H9 (cell line): Measurements from ENCODE around the gene BCL11B. TPM values are rescaled to one million over a fixed set of nuclear protein-coding genes. Genes with fewer than 3 reads are reported as not detected.

Source experiments
- DNase-seq: peaks from one replicate; pipeline ENCODE4 v3.0.0-alpha.2; 2017
- H2AFZ ChIP-seq: one replicate; pipeline ENCODE4 v1.6.1; 2013; ENCODE audit warnings: mild to moderate bottlenecking, low read length, control low read depth, moderate library complexity
- H2AK5ac ChIP-seq: 2 replicates; pipeline ENCODE4 v1.6.1; 2013; ENCODE audit warnings: low read length, control low read depth, mixed read lengths; ENCODE audit not compliant: insufficient read length
- H2BK120ac ChIP-seq: one replicate; pipeline ENCODE4 v1.6.1; 2013; ENCODE audit warnings: low read depth, mild to moderate bottlenecking, low read length, control low read depth, inconsistent platforms; ENCODE audit not compliant: poor library complexity, severe bottlenecking
- H2BK12ac ChIP-seq: 2 replicates; pipeline ENCODE4 v1.6.1; 2013; ENCODE audit warnings: low read length, control low read depth, mixed read lengths, low read depth; ENCODE audit not compliant: insufficient read length
- H2BK15ac ChIP-seq: 2 replicates; pipeline ENCODE4 v1.6.1; 2013; ENCODE audit warnings: low read depth, low read length, control low read depth
- H2BK20ac ChIP-seq: one replicate; pipeline ENCODE4 v1.6.1; 2013; ENCODE audit warnings: low read depth, mild to moderate bottlenecking, low read length, control low read depth, inconsistent platforms; ENCODE audit not compliant: poor library complexity, severe bottlenecking
- H2BK5ac ChIP-seq: 2 replicates; pipeline ENCODE4 v1.6.1; 2013; ENCODE audit warnings: low read length, control low read depth, mixed read lengths; ENCODE audit not compliant: insufficient read length
- H3K14ac ChIP-seq: 2 replicates; pipeline ENCODE4 v1.6.1; 2013; ENCODE audit warnings: low read length, control low read depth; ENCODE audit not compliant: insufficient read depth
- H3K18ac ChIP-seq: 2 replicates; pipeline ENCODE4 v1.6.1; 2013; ENCODE audit warnings: low read depth, mild to moderate bottlenecking, mixed read lengths, low read length, control low read depth; ENCODE audit not compliant: insufficient read length
- H3K23ac ChIP-seq: 2 replicates; pipeline ENCODE4 v1.6.1; 2013; ENCODE audit warnings: low read length, control low read depth, mixed read lengths, low read depth; ENCODE audit not compliant: insufficient read length
- H3K23me2 ChIP-seq: 2 replicates; pipeline ENCODE4 v1.6.1; 2013; ENCODE audit warnings: low read depth, mild to moderate bottlenecking, mixed read lengths, low read length, control low read depth; ENCODE audit not compliant: insufficient read length, poor library complexity, severe bottlenecking
- H3K27ac ChIP-seq: 2 replicates; pipeline ENCODE4 v1.5.1; 2013; ENCODE audit warnings: low read length, control low read depth, mixed read lengths, low read depth; ENCODE audit not compliant: insufficient read length
- H3K27me3 ChIP-seq: 2 replicates; pipeline ENCODE4 v1.6.1; 2013; ENCODE audit warnings: low read length, control low read depth, inconsistent platforms; ENCODE audit not compliant: insufficient read depth
- H3K4ac ChIP-seq: 2 replicates; pipeline ENCODE4 v1.6.1; 2013; ENCODE audit warnings: low read depth, mild to moderate bottlenecking, control low read depth, inconsistent platforms, low read length, moderate library complexity
- H3K4me1 ChIP-seq: 2 replicates; pipeline ENCODE4 v1.6.1; 2013; ENCODE audit warnings: low read length, control low read depth, inconsistent platforms; ENCODE audit not compliant: insufficient read depth
- H3K4me2 ChIP-seq: 2 replicates; pipeline ENCODE4 v1.6.1; 2013; ENCODE audit warnings: low read length, control low read depth, mixed read lengths; ENCODE audit not compliant: insufficient read length, insufficient read depth
- H3K56ac ChIP-seq: 2 replicates; pipeline ENCODE4 v1.6.1; 2013; ENCODE audit warnings: low read depth, mild to moderate bottlenecking, mixed read lengths, low read length, control low read depth; ENCODE audit not compliant: insufficient read length
- H3K79me1 ChIP-seq: 2 replicates; pipeline ENCODE4 v1.6.1; 2013; ENCODE audit warnings: low read depth, mild to moderate bottlenecking, moderate library complexity, low read length, control low read depth, inconsistent platforms; ENCODE audit not compliant: insufficient read depth, poor library complexity, severe bottlenecking
- H3K79me2 ChIP-seq: 2 replicates; pipeline ENCODE4 v1.6.1; 2013; ENCODE audit warnings: low read length, control low read depth, inconsistent platforms; ENCODE audit not compliant: insufficient read depth
- H3K9ac ChIP-seq: 2 replicates; pipeline ENCODE4 v1.6.1; 2013; ENCODE audit warnings: low read length, control low read depth, mixed read lengths; ENCODE audit not compliant: insufficient read length; ENCODE audit errors: extremely low read depth
- H3K9me3 ChIP-seq: one replicate; pipeline ENCODE4 v1.6.1; 2013; ENCODE audit warnings: low read depth, low read length, inconsistent platforms; ENCODE audit not compliant: control insufficient read depth
- H3T11ph ChIP-seq: one replicate; pipeline ENCODE4 v1.6.1; 2013; ENCODE audit warnings: mild to moderate bottlenecking, low read length, control low read depth, inconsistent platforms
- H4K20me1 ChIP-seq: one replicate; pipeline ENCODE4 v1.6.1; 2013; ENCODE audit not compliant: control insufficient read depth, insufficient read length, insufficient read depth
- H4K5ac ChIP-seq: 2 replicates; pipeline ENCODE4 v1.6.1; 2013; ENCODE audit warnings: low read depth, mild to moderate bottlenecking, mixed read lengths, low read length, control low read depth; ENCODE audit not compliant: insufficient read length
- H4K8ac ChIP-seq: replicated peaks from 2 replicates; pipeline ENCODE4 v1.6.1; 2013; ENCODE audit warnings: low read length, control low read depth, mixed read lengths, low read depth; ENCODE audit not compliant: insufficient read length
- H4K91ac ChIP-seq: 2 replicates; pipeline ENCODE4 v1.6.1; 2013; ENCODE audit warnings: low read depth, mild to moderate bottlenecking, moderate library complexity, mixed read lengths, low read length, control low read depth; ENCODE audit not compliant: insufficient read length
- H3K27ac Mint-ChIP-seq, 3 experiments: 2 replicates in 2 of 3; 3 replicates in 1 of 3; pipeline ENCODE4 v1.8.0; 2020 to 2021; ENCODE audit warnings: mixed read lengths in 3 of 3, mild to moderate bottlenecking in 1 of 3, moderate library complexity in 1 of 3
- H3K27me3 Mint-ChIP-seq: 2 replicates; pipeline ENCODE4 v1.8.0; 2021; ENCODE audit warnings: low read depth, mild to moderate bottlenecking, moderate library complexity, mixed read lengths
- H3K36me3 Mint-ChIP-seq, 3 experiments: 2 replicates in 2 of 3; 3 replicates in 1 of 3; pipeline ENCODE4 v1.8.0; 2020 to 2021; ENCODE audit warnings: low read depth in 3 of 3, mixed read lengths in 3 of 3; ENCODE audit not compliant: insufficient read depth in 1 of 3
- H3K4me1 Mint-ChIP-seq, 2 experiments: 2 replicates each; pipeline ENCODE4 v1.8.0; 2020; ENCODE audit warnings: mixed read lengths in 2 of 2
- H3K4me3 Mint-ChIP-seq, 2 experiments: 2 replicates in 1 of 2; 3 replicates in 1 of 2; pipeline ENCODE4 v1.8.0; 2020 to 2021; ENCODE audit warnings: mild to moderate bottlenecking in 2 of 2, mixed read lengths in 2 of 2, moderate library complexity in 1 of 2
- H3K9me3 Mint-ChIP-seq, 2 experiments: 2 replicates in 1 of 2; 3 replicates in 1 of 2; pipeline ENCODE4 v1.8.0; 2020; ENCODE audit warnings: mild to moderate bottlenecking in 2 of 2, mixed read lengths in 2 of 2, moderate library complexity in 1 of 2
- CTCF ChIP-seq: fragments of 200-600 bp; sonication (generic); conservative IDR thresholded peaks from 3 replicates; pipeline ENCODE4 v1.8.0; 2021; ENCODE audit warnings: antibody characterized with exemption, mild to moderate bottlenecking
- WGBS: extraction: QIAGEN DNeasy Blood & Tissue Kit; methylation state at CpG from one replicate; pipeline ENCODE4 v1.1.7; 2013; ENCODE audit warnings: missing lambda C conversion rate, low lambda C conversion rate, mixed read lengths; ENCODE audit not compliant: insufficient read length; ENCODE audit errors: extremely low coverage; 5-methylcytosine and 5-hydroxymethylcytosine counted together
- total RNA-seq: library from RNA; stranded (reverse); gene quantifications from 2 replicates; pipeline ENCODE4 v1.2.1, GENCODE V29; 2021

The BCL11B gene
- total RNA-seq, 1 experiment from 2014 or later = 4.9 TPM

DNA sequence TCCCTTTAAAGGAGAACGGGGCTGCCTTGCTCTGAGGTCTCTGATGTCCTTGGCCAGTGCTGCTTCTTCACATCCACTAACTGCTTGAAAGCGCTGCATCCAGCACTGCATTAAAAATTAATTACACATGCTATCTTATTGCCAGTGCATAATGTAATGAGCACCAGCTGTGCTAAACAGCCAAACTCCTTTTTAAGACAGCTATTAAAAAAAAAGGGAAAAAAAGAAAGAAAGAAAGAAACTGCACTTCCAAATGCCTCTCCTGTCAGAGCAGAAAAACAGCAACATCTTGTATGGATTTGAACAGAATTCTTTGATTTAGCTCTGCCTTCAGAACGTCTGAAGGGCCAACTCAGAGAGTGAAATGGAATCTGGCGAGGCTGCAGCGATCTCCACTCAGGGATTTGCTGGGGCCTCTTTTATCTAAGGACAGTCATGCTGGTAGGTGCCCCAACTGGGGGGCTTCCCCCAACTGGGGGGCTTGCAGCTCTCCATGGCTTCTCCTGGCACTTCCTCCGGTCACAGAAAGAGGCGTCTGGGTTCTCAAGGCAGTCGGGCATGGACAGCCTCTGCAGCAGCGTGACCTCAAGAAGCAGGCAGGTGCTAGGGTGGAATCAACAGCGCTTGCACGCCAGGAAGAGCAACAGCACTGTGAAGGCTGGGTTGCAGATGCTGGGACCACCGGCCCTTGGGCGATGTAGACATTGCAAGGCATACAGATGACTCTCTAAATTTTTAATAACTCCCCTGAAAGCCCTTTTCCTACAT lies 46.4 kb downstream of the BCL11B start:
- no peak overlapping the region for H2BK20ac ChIP-seq
- no peaks in the 10 kb centered on the region for H3K27me3 ChIP-seq
- no peaks in the 10 kb centered on the region for H3K27me3 Mint-ChIP-seq
- no peak overlapping the region for H3K9ac ChIP-seq
- no peak overlapping the region for H2AK5ac ChIP-seq
- no peak overlapping the region for H3K56ac ChIP-seq
- peaks cover 16 to 23% of the 10 kb centered on the region in 2 experiments for H3K4me1 Mint-ChIP-seq
- H2AFZ ChIP-seq = no peak overlapping the region
- H4K91ac ChIP-seq = no peak overlapping the region
- H4K20me1 ChIP-seq = no peaks in the 10 kb centered on the region
- no peak overlapping the region for H3K18ac ChIP-seq
- no peak overlapping the region for H3K4me2 ChIP-seq
- no peaks in the 10 kb centered on the region for H3K23me2 ChIP-seq
- no peak overlapping the region for H2BK5ac ChIP-seq
- no peak overlapping the region for H3T11ph ChIP-seq
- no peak overlapping the region; a peak in 1 of 7 replicates for H3K27ac Mint-ChIP-seq
- H3K4me3 Mint-ChIP-seq = no peak overlapping the region
- DNase-seq = no peak
- no peak for TF ChIP-seq CTCF
- no CpG with 5 or more reads among the region's 13 CpGs for WGBS
- 0 out of 2 replicates have a peak, but pooled peaks cover 3% of the 10 kb centered on the region for H3K4me1 ChIP-seq
- H3K79me2 ChIP-seq = no peaks in the 10 kb centered on the region; the same call in 1 of the 2 replicates
- H3K4ac ChIP-seq = no peak overlapping the region
- H2BK120ac ChIP-seq = no peak overlapping the region
- no peaks in the 10 kb centered on the region for H3K9me3 Mint-ChIP-seq
- no peak overlapping the region for H3K14ac ChIP-seq
- H3K79me1 ChIP-seq = peaks cover 4% of the 10 kb centered on the region
- H3K9me3 ChIP-seq = no peaks in the 10 kb centered on the region
- H3K23ac ChIP-seq = no peak overlapping the region
- H2BK15ac ChIP-seq = no peak overlapping the region
- no peak overlapping the region for H2BK12ac ChIP-seq
- H4K5ac ChIP-seq = no peak overlapping the region
- no peak overlapping the region for H3K27ac ChIP-seq
- H4K8ac ChIP-seq = no peak overlapping the region
- H3K36me3 Mint-ChIP-seq = peaks cover 4 to 8% (median 5%) of the 10 kb centered on the region in 3 experiments; a peak in 5 of 7 replicates
